OCI-LY1 (cell line): ENCODE data around the gene CCT6B.

Experiments used
- CTCF ChIP-seq: fragments of 200-600 bp; sonication (generic), shearing (Covaris generic); IDR thresholded peaks from 2 replicates; pipeline ENCODE4 v1.5.1; 2017; ENCODE audit warnings: mild to moderate bottlenecking, antibody characterized with exemption, low read length, moderate library complexity, mixed read lengths
- EZH2 ChIP-seq: fragments of 200-600 bp; sonication (generic), shearing (Covaris generic); IDR thresholded peaks from 2 replicates; pipeline ENCODE4 v1.8.0; 2017; ENCODE audit warnings: borderline replicate concordance, mixed run types, mild to moderate bottlenecking, antibody characterized with exemption, low read length, moderate library complexity, mixed read lengths

GRCh38 chr17:34886831-34887230, 74.4 kb downstream of the CCT6B start:
- TF ChIP-seq CTCF (no peak), EZH2 (no peak)
